WTC11 (cell line): Measurements from ENCODE around the gene FUT2. TPM values are rescaled to one million over a fixed set of nuclear protein-coding genes. Genes with fewer than 3 reads are reported as not detected.

Experiments
- AR ChIP-seq: fragments of 250-450 bp; sonication (Bioruptor Pico); IDR thresholded peaks from 2 replicates; pipeline ENCODE4 v1.9.0; 2021; ENCODE audit warnings: mild to moderate bottlenecking
- ATF6 ChIP-seq: sonication (generic); formaldehyde crosslinking; IDR thresholded peaks from 2 replicates; pipeline ENCODE4 v1.8.1; 2023; ENCODE audit warnings: mild to moderate bottlenecking, missing genetic modification reagents
- CREB1 ChIP-seq: sonication (generic); formaldehyde crosslinking; IDR thresholded peaks from 2 replicates; pipeline ENCODE4 v1.8.0; 2023; ENCODE audit warnings: mild to moderate bottlenecking, missing genetic modification reagents
- CTCF ChIP-seq: fragments of 200-600 bp; IDR thresholded peaks from 2 replicates; pipeline ENCODE4 v1.8.0; 2022; ENCODE audit warnings: antibody characterized with exemption
- GRHL2 ChIP-seq: fragments of 250-450 bp; sonication (Bioruptor Pico); IDR thresholded peaks from 2 replicates; pipeline ENCODE4 v1.8.0; 2022; ENCODE audit warnings: mild to moderate bottlenecking, moderate library complexity; ENCODE audit not compliant: insufficient replicate concordance, severe bottlenecking
- IRF1 ChIP-seq: sonication (generic); formaldehyde crosslinking; IDR thresholded peaks from 2 replicates; pipeline ENCODE4 v1.8.0; 2023; ENCODE audit warnings: missing genetic modification reagents
- IRF2 ChIP-seq: sonication (generic); formaldehyde crosslinking; IDR thresholded peaks from 2 replicates; pipeline ENCODE4 v1.8.0; 2022; ENCODE audit warnings: low read depth, missing genetic modification reagents, borderline replicate concordance
- JAZF1 ChIP-seq: fragments of 250-450 bp; sonication (Bioruptor Pico); IDR thresholded peaks from 2 replicates; pipeline ENCODE4 v1.9.0; 2021; ENCODE audit warnings: moderate library complexity, mild to moderate bottlenecking, inconsistent platforms
- NFE2L1 ChIP-seq: sonication (generic); formaldehyde crosslinking; IDR thresholded peaks from 2 replicates; pipeline ENCODE4 v1.8.1; 2023; ENCODE audit warnings: missing genetic modification reagents
- NFYB ChIP-seq: sonication (generic); formaldehyde crosslinking; conservative IDR thresholded peaks from 2 replicates; pipeline ENCODE4 v1.8.0; 2022; ENCODE audit warnings: low read depth, missing genetic modification reagents
- NR3C1 ChIP-seq: sonication (generic); formaldehyde crosslinking; conservative IDR thresholded peaks from 2 replicates; pipeline ENCODE4 v1.8.1; 2023; ENCODE audit warnings: low read depth, mild to moderate bottlenecking, missing genetic modification reagents
- PREB ChIP-seq: sonication (generic); formaldehyde crosslinking; IDR thresholded peaks from 2 replicates; pipeline ENCODE4 v1.8.1; 2022; ENCODE audit warnings: mild to moderate bottlenecking, missing genetic modification reagents, moderate library complexity, borderline replicate concordance
- RORB ChIP-seq: fragments of 250-450 bp; sonication (Bioruptor Pico); IDR thresholded peaks from 2 replicates; pipeline ENCODE4 v1.9.0; 2021; ENCODE audit warnings: mild to moderate bottlenecking
- SMAD4 ChIP-seq: sonication (generic); formaldehyde crosslinking; IDR thresholded peaks from 2 replicates; pipeline ENCODE4 v1.8.0; 2022; ENCODE audit warnings: mild to moderate bottlenecking, missing genetic modification reagents
- TEAD4 ChIP-seq: sonication (generic); formaldehyde crosslinking; IDR thresholded peaks from 2 replicates; pipeline ENCODE4 v1.8.0; 2022; ENCODE audit warnings: mild to moderate bottlenecking, missing genetic modification reagents
- ZNF219 ChIP-seq: sonication (generic); formaldehyde crosslinking; IDR thresholded peaks from 2 replicates; pipeline ENCODE4 v1.8.0; 2023; ENCODE audit warnings: missing genetic modification reagents, mild to moderate bottlenecking, borderline replicate concordance
- ZNF263 ChIP-seq: sonication (generic); formaldehyde crosslinking; IDR thresholded peaks from 2 replicates; pipeline ENCODE4 v1.8.1; 2022; ENCODE audit warnings: low read depth, mild to moderate bottlenecking, moderate library complexity, missing genetic modification reagents
- ZNF281 ChIP-seq: sonication (generic); formaldehyde crosslinking; IDR thresholded peaks from 2 replicates; pipeline ENCODE4 v1.8.0; 2023; ENCODE audit warnings: mild to moderate bottlenecking, missing genetic modification reagents
- ZNF317 ChIP-seq: sonication (generic); formaldehyde crosslinking; IDR thresholded peaks from 2 replicates; pipeline ENCODE4 v1.8.1; 2023; ENCODE audit warnings: low read depth, mild to moderate bottlenecking, moderate library complexity, missing genetic modification reagents, borderline replicate concordance
- ZNF425 ChIP-seq: fragments of 250-450 bp; sonication (Bioruptor Pico); conservative IDR thresholded peaks from 2 replicates; pipeline ENCODE4 v1.9.0; 2021; ENCODE audit warnings: mild to moderate bottlenecking
- ZNF512 ChIP-seq: sonication (generic); formaldehyde crosslinking; IDR thresholded peaks from 2 replicates; pipeline ENCODE4 v1.8.1; 2022; ENCODE audit warnings: missing genetic modification reagents, borderline replicate concordance
- total RNA-seq: library from RNA; stranded (reverse); gene quantifications from 3 replicates; pipeline ENCODE4 v1.2.3, GENCODE V29; 2021

FUT2 gene
- total RNA-seq, 1 experiment from 2014 or later: 5.9 TPM

GRCh38 chr19:48646001-48646721, 49.6 kb upstream of the FUT2 start, which contains the start of gene CA11 (continued):
- TF ChIP-seq ZNF425: no peak
- no peak for TF ChIP-seq AR
- no peak for TF ChIP-seq PREB (CRISPR knock-in tag)
- TF ChIP-seq ZNF219: no peak
- no peak for TF ChIP-seq CREB1 (CRISPR knock-in tag)
- no peak; the same call in 1 of the 2 replicates for TF ChIP-seq NFYB
- TF ChIP-seq NR3C1 (CRISPR knock-in tag): no peak
- no peak for TF ChIP-seq JAZF1 (CRISPR knock-in tag)
- TF ChIP-seq ZNF317 (CRISPR knock-in tag): no peak
- TF ChIP-seq SMAD4 (CRISPR knock-in tag): no peak
- peak; percentile 72 for TF ChIP-seq CTCF
- no peak for TF ChIP-seq RORB (CRISPR knock-in tag)
- TF ChIP-seq NFE2L1 (CRISPR knock-in tag): no peak
- no peak for TF ChIP-seq IRF1 (CRISPR knock-in tag)
- TF ChIP-seq ATF6 (CRISPR knock-in tag): no peak
- no peak for TF ChIP-seq TEAD4 (CRISPR knock-in tag)
- no peak for TF ChIP-seq ZNF512 (CRISPR knock-in tag)
- TF ChIP-seq IRF2 (CRISPR knock-in tag): no peak
- TF ChIP-seq GRHL2 (CRISPR knock-in tag): no peak
- TF ChIP-seq ZNF263 (CRISPR knock-in tag): no peak
- 0 out of 2 replicates have a peak, but pooled peaks have one; percentile 22 for TF ChIP-seq ZNF281 (CRISPR knock-in tag)
